ENCODE data around the gene SLC38A9. TPM values are rescaled to one million over a fixed set of nuclear protein-coding genes. Genes with fewer than 3 reads are reported as not detected.
A peak's percentile ranks its signal among the peaks of the same experiment; 100 is the strongest.

SLC38A9 gene
- polyA plus RNA-seq, 1 donor (not counting 4 experiments of a cell fraction or from before 2014, with no cell fraction given) = 43.3 TPM

DNA sequence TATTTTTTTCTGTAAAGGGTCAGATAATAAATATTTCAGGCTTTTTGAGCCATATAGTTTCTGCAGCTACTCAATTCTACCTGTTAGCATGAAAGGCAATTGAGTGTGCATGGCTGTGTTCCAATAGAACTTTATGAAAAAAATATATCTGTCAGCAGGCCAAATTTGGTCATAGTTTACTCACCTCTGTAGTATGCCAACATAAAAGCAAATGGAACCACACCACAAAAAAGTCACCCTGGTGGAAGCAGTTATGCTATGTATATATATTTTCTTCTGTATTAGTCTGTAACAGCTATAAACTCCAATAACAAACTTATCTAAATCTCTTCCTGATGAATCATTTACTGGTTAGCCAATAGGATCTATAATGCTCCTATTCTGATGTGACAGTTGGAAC, 3.4 kb downstream of the SLC38A9 start:
- Histone ChIP-seq H2AFZ (ENCODE audit: control insufficient read depth, low read length) (no peak overlapping the region), H3K9me1 (ENCODE audit: control insufficient read depth, extremely low read depth, insufficient read depth, low read length) (no peaks in the 10 kb centered on the region), H3K9ac (ENCODE audit: control insufficient read depth, extremely low read depth, insufficient read depth, low read length) (no peak overlapping the region), H3K4me3 (ENCODE audit: control insufficient read depth in 2 of 3, extremely low read depth in 1 of 3, insufficient read depth in 2 of 3, low read depth in 1 of 3, low read length in 3 of 3) (no peak overlapping the region), H3K4me2 (ENCODE audit: control insufficient read depth, extremely low read depth, insufficient read depth, low read depth, low read length) (no peak overlapping the region), H3K4me1 (ENCODE audit: control insufficient read depth, extremely low read depth, insufficient read depth, low read length) (peaks cover 11% of the 10 kb centered on the region), H4K20me1 (ENCODE audit: control insufficient read depth, extremely low read depth, insufficient read depth, low read length) (no peaks in the 10 kb centered on the region), H3K9me3 (ENCODE audit: control insufficient read depth, low read depth, low read length) (no peaks in the 10 kb centered on the region), H3K36me3 (ENCODE audit: control insufficient read depth in 2 of 2, extremely low read depth in 1 of 2, insufficient read depth in 2 of 2, low read length in 2 of 2) (no peaks in the 10 kb centered on the region), H3K79me2 (ENCODE audit: control insufficient read depth, insufficient read depth, low read length) (peaks cover 6% of the 10 kb centered on the region), H3K27ac (ENCODE audit: control insufficient read depth, insufficient read depth, low read length) (no peak overlapping the region), H3K27me3 (ENCODE audit: control insufficient read depth, extremely low read depth, insufficient read depth, low read length) (no peaks in the 10 kb centered on the region)
- FAIRE-seq (peak; percentile 59), DNase-seq (ENCODE audit: low read depth, low spot score) (peak; percentile 41)
- dilution Hi-C loops (cut with MboI; ENCODE audit: extremely low pct_ligation_motif_present, low sequenced_read_pairs) = no loop called here
- TF ChIP-seq, protein P1, sequence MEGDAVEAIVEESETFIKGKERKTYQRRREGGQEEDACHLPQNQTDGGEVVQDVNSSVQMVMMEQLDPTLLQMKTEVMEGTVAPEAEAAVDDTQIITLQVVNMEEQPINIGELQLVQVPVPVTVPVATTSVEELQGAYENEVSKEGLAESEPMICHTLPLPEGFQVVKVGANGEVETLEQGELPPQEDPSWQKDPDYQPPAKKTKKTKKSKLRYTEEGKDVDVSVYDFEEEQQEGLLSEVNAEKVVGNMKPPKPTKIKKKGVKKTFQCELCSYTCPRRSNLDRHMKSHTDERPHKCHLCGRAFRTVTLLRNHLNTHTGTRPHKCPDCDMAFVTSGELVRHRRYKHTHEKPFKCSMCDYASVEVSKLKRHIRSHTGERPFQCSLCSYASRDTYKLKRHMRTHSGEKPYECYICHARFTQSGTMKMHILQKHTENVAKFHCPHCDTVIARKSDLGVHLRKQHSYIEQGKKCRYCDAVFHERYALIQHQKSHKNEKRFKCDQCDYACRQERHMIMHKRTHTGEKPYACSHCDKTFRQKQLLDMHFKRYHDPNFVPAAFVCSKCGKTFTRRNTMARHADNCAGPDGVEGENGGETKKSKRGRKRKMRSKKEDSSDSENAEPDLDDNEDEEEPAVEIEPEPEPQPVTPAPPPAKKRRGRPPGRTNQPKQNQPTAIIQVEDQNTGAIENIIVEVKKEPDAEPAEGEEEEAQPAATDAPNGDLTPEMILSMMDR (optimal IDR thresholded peaks at IDR 0.05 in 1 of 3, IDR thresholded peaks at IDR 0.05 in 1 of 3, conservative IDR thresholded peaks at IDR 0.05 in 1 of 3; ENCODE audit: extremely low read depth in 1 of 3, insufficient read depth in 2 of 3, low read length in 3 of 3) = no peak

DNA sequence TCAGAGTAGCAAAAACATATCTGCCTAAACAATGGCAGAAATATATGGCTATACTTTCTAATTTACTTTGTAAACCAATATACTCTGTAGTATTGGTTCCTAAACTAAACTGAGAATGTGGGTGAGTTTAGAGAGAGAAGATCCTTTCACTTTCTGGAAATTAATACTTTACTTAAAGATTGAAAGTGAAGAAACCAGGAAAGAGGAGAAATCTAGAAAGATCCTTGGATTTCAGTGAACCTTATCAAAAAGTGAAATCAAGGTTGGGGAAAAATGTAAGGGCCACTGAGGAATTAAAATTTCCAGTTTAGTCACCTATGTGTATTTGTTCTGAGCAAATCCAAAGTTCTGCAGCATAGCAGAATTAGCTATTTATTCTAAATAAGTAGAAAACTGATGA, 5.9 kb downstream of the SLC38A9 start:
- H3K79me2 ChIP-seq (ENCODE audit: control insufficient read depth, insufficient read depth, low read length) = peaks cover 1% of the 10 kb centered on the region
- no peaks in the 10 kb centered on the region for H4K20me1 ChIP-seq (ENCODE audit: control insufficient read depth, extremely low read depth, insufficient read depth, low read length)
- no peaks in the 10 kb centered on the region for H3K27me3 ChIP-seq (ENCODE audit: control insufficient read depth, extremely low read depth, insufficient read depth, low read length)
- dilution Hi-C loops (cut with MboI; ENCODE audit: extremely low pct_ligation_motif_present, low sequenced_read_pairs) = no loop called here
- no peaks in the 10 kb centered on the region for H3K36me3 ChIP-seq (ENCODE audit: control insufficient read depth in 2 of 2, extremely low read depth in 1 of 2, insufficient read depth in 2 of 2, low read length in 2 of 2)
- H2AFZ ChIP-seq (ENCODE audit: control insufficient read depth, low read length) = no peak overlapping the region
- FAIRE-seq (no peak), DNase-seq (ENCODE audit: low read depth, low spot score) (no peak)
- no peaks in the 10 kb centered on the region for H3K9me1 ChIP-seq (ENCODE audit: control insufficient read depth, extremely low read depth, insufficient read depth, low read length)
- H3K4me3 ChIP-seq (ENCODE audit: control insufficient read depth in 2 of 3, extremely low read depth in 1 of 3, insufficient read depth in 2 of 3, low read depth in 1 of 3, low read length in 3 of 3) = no peak overlapping the region
- no peak overlapping the region for H3K4me2 ChIP-seq (ENCODE audit: control insufficient read depth, extremely low read depth, insufficient read depth, low read depth, low read length)
- no peaks in the 10 kb centered on the region for H3K9me3 ChIP-seq (ENCODE audit: control insufficient read depth, low read depth, low read length)
- no peak for TF ChIP-seq EZH2 (IDR thresholded peaks at IDR 0.05; ENCODE audit: low read length)
- TF ChIP-seq, protein P1 (optimal IDR thresholded peaks at IDR 0.05 in 1 of 3, IDR thresholded peaks at IDR 0.05 in 1 of 3, conservative IDR thresholded peaks at IDR 0.05 in 1 of 3; ENCODE audit: extremely low read depth in 1 of 3, insufficient read depth in 2 of 3, low read length in 3 of 3) = no peak
- H3K9ac ChIP-seq (ENCODE audit: control insufficient read depth, extremely low read depth, insufficient read depth, low read length) = no peak overlapping the region
- H3K27ac ChIP-seq (ENCODE audit: control insufficient read depth, insufficient read depth, low read length) = no peak overlapping the region
- H3K4me1 ChIP-seq (ENCODE audit: control insufficient read depth, extremely low read depth, insufficient read depth, low read length) = peaks cover 7% of the 10 kb centered on the region

Measured in keratinocyte (primary cell).